CD14-positive monocyte (primary cell): ENCODE results near the gene ZG16B. TPM values are rescaled to one million over a fixed set of nuclear protein-coding genes. Genes with fewer than 3 reads are reported as not detected.

Experiments
- DNase-seq, 3 donors: peaks; one replicate each; pipeline ENCODE4 v3.0.0-alpha.2; 2011 to 2022
- H2AFZ ChIP-seq: 2 replicates; pipeline ENCODE4 v1.6.0; 2012; ENCODE audit warnings: mild to moderate bottlenecking, low read depth, low read length, inconsistent platforms; ENCODE audit not compliant: insufficient read depth, poor library complexity, severe bottlenecking
- H3K27ac ChIP-seq, 2 donors: 1 replicate in 1 of 2; 2 replicates in 1 of 2; pipeline ENCODE4 v1.5.1; 2012 to 2013; ENCODE audit warnings: low read length in 2 of 2, control low read depth in 1 of 2, inconsistent platforms in 1 of 2, low read depth in 1 of 2, mild to moderate bottlenecking in 1 of 2
- H3K27me3 ChIP-seq, 2 donors: one replicate each; pipeline versions ENCODE4 v1.6.0 to v1.6.1; 2011 to 2013; ENCODE audit warnings: low read length in 2 of 2; ENCODE audit not compliant: control insufficient read depth in 2 of 2, insufficient read depth in 2 of 2
- H3K36me3 ChIP-seq, 2 donors: replicated peaks in 1 of 2; 1 replicate in 1 of 2; 2 replicates in 1 of 2; pipeline versions ENCODE4 v1.5.1 to v1.6.1; 2012 to 2013; ENCODE audit warnings: low read length in 2 of 2, control low read depth in 1 of 2, inconsistent platforms in 1 of 2, mild to moderate bottlenecking in 1 of 2; ENCODE audit not compliant: insufficient read depth in 2 of 2, control insufficient read depth in 1 of 2
- H3K4me1 ChIP-seq, 2 donors: 1 replicate in 1 of 2; 2 replicates in 1 of 2; pipeline versions ENCODE4 v1.5.1 to v1.6.1; 2012 to 2013; ENCODE audit warnings: low read length in 2 of 2, control low read depth in 1 of 2, inconsistent platforms in 1 of 2, mild to moderate bottlenecking in 1 of 2, moderate library complexity in 1 of 2; ENCODE audit not compliant: insufficient read depth in 2 of 2, control insufficient read depth in 1 of 2
- H3K4me2 ChIP-seq: replicated peaks from 2 replicates; pipeline ENCODE3; 2012; ENCODE audit warnings: low read length, moderate library complexity, mild to moderate bottlenecking; ENCODE audit not compliant: poor library complexity, severe bottlenecking; ENCODE audit errors: extremely low read depth
- H3K4me3 ChIP-seq, 3 experiments: fragments of 200-600 bp in 1 of 3; sonication (generic) in 1 of 3; replicated peaks in 1 of 3; 1 replicate in 2 of 3; 2 replicates in 1 of 3; pipeline ENCODE4 v1.5.1; 2011 to 2013; ENCODE audit warnings: low read length in 3 of 3, mild to moderate bottlenecking in 3 of 3, control low read depth in 2 of 3, low read depth in 2 of 3, inconsistent platforms in 1 of 3, moderate library complexity in 1 of 3
- H3K79me2 ChIP-seq: 2 replicates; pipeline ENCODE4 v1.6.0; 2012; ENCODE audit warnings: mild to moderate bottlenecking, control low read depth, inconsistent platforms, low read length, moderate library complexity; ENCODE audit not compliant: insufficient read depth
- H3K9ac ChIP-seq: 2 replicates; pipeline ENCODE4 v1.6.0; 2017; ENCODE audit warnings: low read length, mild to moderate bottlenecking; ENCODE audit not compliant: insufficient read depth, poor library complexity, severe bottlenecking
- H3K9me3 ChIP-seq, 2 donors: replicated peaks in 1 of 2; 1 replicate in 1 of 2; 2 replicates in 1 of 2; pipeline versions ENCODE4 v1.5.1 to v1.6.1; 2012 to 2013; ENCODE audit warnings: low read length in 2 of 2, control low read depth in 1 of 2; ENCODE audit not compliant: control insufficient read depth in 1 of 2, insufficient read depth in 1 of 2
- H4K20me1 ChIP-seq: 2 replicates; pipeline ENCODE4 v1.6.0; 2012; ENCODE audit warnings: mild to moderate bottlenecking, low read length, control low read depth, moderate library complexity; ENCODE audit not compliant: insufficient read depth
- H3K27ac Mint-ChIP-seq, 7 donors: one replicate each; pipeline ENCODE4 v1.8.0; 2020; ENCODE audit warnings: mild to moderate bottlenecking in 7 of 7, mixed read lengths in 7 of 7, moderate library complexity in 6 of 7, inconsistent platforms in 2 of 7
- H3K27me3 Mint-ChIP-seq, 3 donors: one replicate each; pipeline ENCODE4 v1.8.0; 2021 to 2022; ENCODE audit warnings: low read depth in 3 of 3, mild to moderate bottlenecking in 3 of 3, mixed read lengths in 3 of 3, moderate library complexity in 3 of 3, inconsistent platforms in 1 of 3
- H3K36me3 Mint-ChIP-seq, 2 donors: one replicate each; pipeline ENCODE4 v1.8.0; 2020; ENCODE audit warnings: mixed read lengths in 2 of 2, inconsistent platforms in 1 of 2, mild to moderate bottlenecking in 1 of 2
- H3K4me1 Mint-ChIP-seq: one replicate; pipeline ENCODE4 v1.8.0; 2020; ENCODE audit warnings: mild to moderate bottlenecking, mixed read lengths
- H3K4me3 Mint-ChIP-seq, 2 donors: one replicate each; pipeline ENCODE4 v1.8.0; 2020; ENCODE audit warnings: mild to moderate bottlenecking in 2 of 2, mixed read lengths in 2 of 2, moderate library complexity in 1 of 2
- H3K9me3 Mint-ChIP-seq, 7 donors: one replicate each; pipeline ENCODE4 v1.8.0; 2020 to 2022; ENCODE audit warnings: mixed read lengths in 7 of 7, mild to moderate bottlenecking in 6 of 7, moderate library complexity in 6 of 7, inconsistent platforms in 2 of 7
- WGBS: methylation state at CpG from one replicate; pipeline ENCODE4 v1.1.5; 2013; ENCODE audit warnings: missing lambda C conversion rate; ENCODE audit not compliant: insufficient coverage; 5-methylcytosine and 5-hydroxymethylcytosine counted together
- intact Hi-C, 2 donors: fragments of 100-400 bp; cut with micrococcal nuclease; formaldehyde crosslinking; loops; one replicate each; pipeline versions ENCODE4 v1.15.0 to v1.15.1; 2023
- polyA plus RNA-seq, 3 donors: library from polyadenylated mRNA; depleted of rRNA in 1 of 3; unstranded in 2 of 3; stranded (reverse) in 1 of 3; fragments of 300-500 nt in 2 of 3; fragments of >200 nt in 1 of 3; fragmentation: Illumina TruSeq in 2 of 3; gene quantifications; 1 replicate in 2 of 3; 2 replicates in 1 of 3; pipeline ENCODE4 v1.2.3, GENCODE V29; 2012 to 2021
- TF ChIP-seq, protein P1 (sequence below): fragments of 200-600 bp; IDR thresholded peaks from one replicate; pipeline ENCODE4 v1.8.0; 2022; ENCODE audit warnings: antibody characterized with exemption, mild to moderate bottlenecking

Gene ZG16B
- polyA plus RNA-seq, 3 donors = 6.8 to 12.9 (median 11.0) TPM

DNA sequence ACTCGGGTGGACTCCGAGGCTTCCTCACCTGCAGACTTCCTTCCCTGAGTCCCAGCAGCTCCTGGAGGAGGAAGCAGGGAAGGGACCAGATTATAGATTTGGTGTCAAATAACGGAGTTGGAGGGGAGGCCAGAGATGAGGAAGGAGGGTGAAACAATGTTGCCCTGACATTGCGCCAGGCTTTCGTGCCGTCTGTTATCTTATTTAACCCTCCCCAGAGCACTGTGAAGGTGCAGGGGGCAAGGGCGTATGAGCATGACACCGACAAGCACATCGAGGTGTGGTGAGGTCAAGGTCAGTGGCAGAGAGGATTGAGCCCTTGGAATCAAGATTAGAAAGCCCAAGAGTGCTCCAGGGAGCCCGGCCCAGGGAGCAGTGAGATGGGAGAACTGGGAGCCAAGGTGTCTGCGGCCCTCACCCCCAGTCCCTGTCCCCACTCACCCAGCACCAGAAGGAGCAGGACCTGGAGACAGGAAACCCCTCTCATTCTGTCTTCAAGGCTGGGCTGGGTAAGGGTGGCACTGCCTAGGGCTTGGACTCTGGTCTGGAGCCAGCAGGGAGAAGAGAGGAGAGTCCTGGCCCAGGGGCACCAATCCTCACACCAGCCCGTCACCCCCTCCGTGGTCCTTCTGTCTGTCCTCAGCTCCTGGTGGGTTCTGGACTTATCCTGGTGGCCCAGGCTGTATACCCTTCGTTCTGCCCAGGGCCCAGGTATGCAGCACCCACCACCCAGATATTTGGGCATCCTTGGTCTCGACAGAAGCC lies 43.9 kb upstream of the ZG16B start:
- intact Hi-C loops = loop anchor here (1.0 to 5.0 kb wide), 2 partner anchors 8 to 36 kb away; no protein-coding TSS in a partner anchor
- WGBS = 87% methylated on average over 5 of the region's 15 CpGs
- H3K27ac ChIP-seq = no peak overlapping the region
- Mint-ChIP-seq H3K27me3 (peaks cover 33 to 65% (median 48%) of the 10 kb centered on the region in 3 donors), H3K36me3 (peaks cover 0 to 4% of the 10 kb centered on the region in 2 donors), H3K4me1 (peaks cover 23% of the 10 kb centered on the region), H3K9me3 (peaks cover 0 to 2% (median 0%) of the 10 kb centered on the region in 7 donors), H3K4me3 (peak overlapping the region; percentile 53 to 85), H3K27ac (peak overlapping the region in 1 of 7 donors; percentile 57)
- no peaks in the 10 kb centered on the region for H4K20me1 ChIP-seq
- H3K9me3 ChIP-seq = no peaks in the 10 kb centered on the region
- H3K36me3 ChIP-seq = no peaks in the 10 kb centered on the region
- H3K4me1 ChIP-seq = peaks cover 17 to 22% of the 10 kb centered on the region in 2 donors
- H3K79me2 ChIP-seq = no peaks in the 10 kb centered on the region
- no peak overlapping the region for H2AFZ ChIP-seq
- H3K4me3 ChIP-seq = peak overlapping the region in 1 of 3 experiments; percentile 78
- no peak overlapping the region for H3K9ac ChIP-seq
- peaks cover 6 to 43% of the 10 kb centered on the region in 2 donors for H3K27me3 ChIP-seq
- peak overlapping the region; percentile 87 for H3K4me2 ChIP-seq
- TF ChIP-seq, protein P1, sequence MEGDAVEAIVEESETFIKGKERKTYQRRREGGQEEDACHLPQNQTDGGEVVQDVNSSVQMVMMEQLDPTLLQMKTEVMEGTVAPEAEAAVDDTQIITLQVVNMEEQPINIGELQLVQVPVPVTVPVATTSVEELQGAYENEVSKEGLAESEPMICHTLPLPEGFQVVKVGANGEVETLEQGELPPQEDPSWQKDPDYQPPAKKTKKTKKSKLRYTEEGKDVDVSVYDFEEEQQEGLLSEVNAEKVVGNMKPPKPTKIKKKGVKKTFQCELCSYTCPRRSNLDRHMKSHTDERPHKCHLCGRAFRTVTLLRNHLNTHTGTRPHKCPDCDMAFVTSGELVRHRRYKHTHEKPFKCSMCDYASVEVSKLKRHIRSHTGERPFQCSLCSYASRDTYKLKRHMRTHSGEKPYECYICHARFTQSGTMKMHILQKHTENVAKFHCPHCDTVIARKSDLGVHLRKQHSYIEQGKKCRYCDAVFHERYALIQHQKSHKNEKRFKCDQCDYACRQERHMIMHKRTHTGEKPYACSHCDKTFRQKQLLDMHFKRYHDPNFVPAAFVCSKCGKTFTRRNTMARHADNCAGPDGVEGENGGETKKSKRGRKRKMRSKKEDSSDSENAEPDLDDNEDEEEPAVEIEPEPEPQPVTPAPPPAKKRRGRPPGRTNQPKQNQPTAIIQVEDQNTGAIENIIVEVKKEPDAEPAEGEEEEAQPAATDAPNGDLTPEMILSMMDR = peak; percentile 1
- no peak for DNase-seq

- Histone ChIP-seq H3K27me3 (peaks cover 6 to 43% of the 10 kb centered on the region in 2 donors), H3K9ac (no peak overlapping the region), H3K9me3 (no peaks in the 10 kb centered on the region), H3K27ac (no peak overlapping the region), H3K4me2 (no peak overlapping the region), H3K4me3 (no peak overlapping the region), H4K20me1 (no peaks in the 10 kb centered on the region), H3K36me3 (no peaks in the 10 kb centered on the region), H3K4me1 (peaks cover 17 to 23% of the 10 kb centered on the region in 2 donors), H3K79me2 (no peaks in the 10 kb centered on the region), H2AFZ (no peak overlapping the region)
- DNase-seq = no peak
- intact Hi-C loops = loop anchor here (1.0 to 5.0 kb wide), 2 partner anchors 8 to 36 kb away; no protein-coding TSS in a partner anchor
- WGBS = 73% methylated on average over 2 of the region's 3 CpGs
- H3K9me3 Mint-ChIP-seq = peaks cover 0 to 2% (median 0%) of the 10 kb centered on the region in 7 donors
- H3K27me3 Mint-ChIP-seq = peaks cover 33 to 61% (median 50%) of the 10 kb centered on the region in 3 donors
- TF ChIP-seq, protein P1 = no peak
- H3K4me3 Mint-ChIP-seq = no peak overlapping the region
- H3K4me1 Mint-ChIP-seq = peaks cover 25% of the 10 kb centered on the region
- H3K36me3 Mint-ChIP-seq = peaks cover 0 to 4% of the 10 kb centered on the region in 2 donors
- no peak overlapping the region for H3K27ac Mint-ChIP-seq
Measured at GRCh38 chr16:2786826-2787151, 43.3 kb upstream of the ZG16B start.
